Fibroblast of lung (primary cell): ENCODE results near the gene CENPX. TPM values are rescaled to one million over a fixed set of nuclear protein-coding genes. Genes with fewer than 3 reads are reported as not detected.

Experiments
- DNase-seq, 2 donors: peaks; one replicate each; pipeline versions ENCODE4 v3.0.0 to v3.0.0-alpha.2; 2010; ENCODE audit warnings: low read depth in 2 of 2
- H2AFZ ChIP-seq: 2 replicates; pipeline ENCODE4 v1.5.1; 2012; ENCODE audit warnings: low read length, control low read depth, inconsistent platforms
- H3K27ac ChIP-seq: 2 replicates; pipeline ENCODE4 v1.5.1; 2011; ENCODE audit warnings: low read length, control low read depth; ENCODE audit not compliant: insufficient read depth
- H3K27me3 ChIP-seq: 2 replicates; pipeline ENCODE4 v1.5.1; 2011; ENCODE audit warnings: mild to moderate bottlenecking, low read length; ENCODE audit not compliant: control insufficient read depth, insufficient read depth
- H3K36me3 ChIP-seq: 2 replicates; pipeline ENCODE4 v1.5.1; 2011; ENCODE audit warnings: low read length; ENCODE audit not compliant: control insufficient read depth, insufficient read depth
- H3K4me1 ChIP-seq: 2 replicates; pipeline ENCODE4 v1.5.1; 2011; ENCODE audit warnings: low read length; ENCODE audit not compliant: control insufficient read depth, insufficient read depth; ENCODE audit errors: extremely low read depth
- H3K4me2 ChIP-seq: 2 replicates; pipeline ENCODE4 v1.5.1; 2011; ENCODE audit warnings: low read length, control low read depth; ENCODE audit not compliant: insufficient read depth; ENCODE audit errors: extremely low read depth
- H3K4me3 ChIP-seq, 4 experiments: fragments of 200-600 bp in 1 of 4; sonication (generic) in 1 of 4; replicated peaks in 1 of 4; 2 replicates each; pipeline ENCODE4 v1.5.1; 2011 to 2016; ENCODE audit warnings: low read length in 4 of 4, low read depth in 3 of 4, mild to moderate bottlenecking in 3 of 4, control low read depth in 2 of 4, inconsistent platforms in 1 of 4, mixed read lengths in 1 of 4; ENCODE audit not compliant: insufficient read depth in 1 of 4; ENCODE audit errors: control extremely low read depth in 1 of 4
- H3K79me2 ChIP-seq: 2 replicates; pipeline ENCODE4 v1.5.1; 2012; ENCODE audit warnings: mild to moderate bottlenecking, low read length, inconsistent platforms; ENCODE audit not compliant: control insufficient read depth, insufficient read depth
- H3K9ac ChIP-seq: 2 replicates; pipeline ENCODE4 v1.5.1; 2011; ENCODE audit warnings: mild to moderate bottlenecking, low read length, control low read depth; ENCODE audit not compliant: insufficient read depth
- H3K9me3 ChIP-seq: 2 replicates; pipeline ENCODE4 v1.5.1; 2012; ENCODE audit warnings: low read depth, low read length; ENCODE audit not compliant: control insufficient read depth, insufficient read depth
- H4K20me1 ChIP-seq: 2 replicates; pipeline ENCODE4 v1.5.1; 2011; ENCODE audit warnings: low read length; ENCODE audit not compliant: control insufficient read depth, insufficient read depth; ENCODE audit errors: extremely low read depth
- EZH2 ChIP-seq: IDR thresholded peaks from 2 replicates; pipeline ENCODE4 v1.5.1; 2012; ENCODE audit warnings: low read length, control low read depth, mild to moderate bottlenecking; ENCODE audit errors: missing control alignments
- polyA minus RNA-seq: library from RNA; depleted of rRNA, polyadenylated mRNA; stranded (reverse); fragments of >200 nt; gene quantifications from 2 replicates; pipeline ENCODE4 v1.2.3, GENCODE V29; 2011; ENCODE audit warnings: low replicate concordance
- polyA plus RNA-seq, 2 donors: library from polyadenylated mRNA; depleted of rRNA in 1 of 2; stranded (reverse) in 1 of 2; unstranded in 1 of 2; fragments of >200 nt; gene quantifications; 2 replicates each; pipeline ENCODE4 v1.2.1, GENCODE V29; 2011 to 2012; ENCODE audit warnings: missing spikeins in 1 of 2
- total RNA-seq: library from RNA; depleted of rRNA; stranded (reverse); fragments of >200 nt; gene quantifications from 2 replicates; pipeline ENCODE4 v1.2.1, GENCODE V29; 2014
- TF ChIP-seq, protein P1 (sequence below), 2 donors: IDR thresholded peaks in 1 of 2; conservative IDR thresholded peaks in 1 of 2; 1 replicate in 1 of 2; 2 replicates in 1 of 2; pipeline ENCODE4 v1.5.1; 2011 to 2012; ENCODE audit warnings: low read length in 2 of 2, control low read depth in 1 of 2, inconsistent platforms in 1 of 2, low read depth in 1 of 2, mild to moderate bottlenecking in 1 of 2

CENPX gene
- 15.2 and 30.4 TPM in 2 replicates for total RNA-seq
- polyA plus RNA-seq = 29.2 and 51.3 TPM in 2 replicates
- 46.8 and 90.9 TPM in 2 replicates for polyA plus RNA-seq (2012)
- 7.5 and 23.1 TPM in 2 replicates for polyA minus RNA-seq

DNA sequence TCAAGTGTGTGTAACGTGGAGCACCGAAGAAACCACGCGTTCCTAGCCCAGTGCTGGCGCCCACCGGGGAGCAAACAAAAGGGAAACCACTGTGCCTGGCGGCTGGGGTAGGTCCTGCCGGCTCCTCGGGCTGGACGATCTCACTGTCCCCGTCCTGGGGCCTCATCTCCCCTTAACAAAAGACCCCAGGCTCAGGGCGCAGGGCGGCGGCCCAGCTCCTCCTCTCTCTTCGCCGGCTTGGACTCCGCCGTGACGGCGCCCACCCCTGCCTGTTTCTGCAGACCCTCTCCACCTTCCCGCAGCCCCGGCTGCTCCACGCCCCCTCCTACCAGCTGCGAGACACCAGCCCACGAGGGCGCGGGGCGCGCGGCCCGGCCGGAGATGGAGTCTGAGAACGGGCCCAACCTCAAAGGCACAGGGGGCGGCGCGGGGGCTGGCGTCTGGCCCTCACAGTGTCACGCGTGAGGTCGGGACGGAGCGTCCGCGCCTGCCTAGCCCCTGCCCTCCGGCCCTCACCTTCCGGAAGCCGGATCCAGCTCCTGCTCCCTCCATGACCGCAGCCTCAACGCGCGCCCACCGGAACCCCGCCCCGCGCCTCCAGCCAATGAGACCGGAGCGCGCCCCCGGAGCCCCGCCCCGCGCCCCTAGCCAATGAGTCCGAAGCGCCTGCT lies at the start of gene CENPX:
Gene CENPX, minus strand, starts transcription at position 569 of the 671 bp plus-strand sequence. Its CDS starts 17 bp downstream, at position 552.
- peak within 1 kb of the TSS; percentile 74 for H3K9ac ChIP-seq
- H3K36me3 ChIP-seq = peaks cover 2% of the 10 kb centered on the region
- H3K4me2 ChIP-seq = peak within 1 kb of the TSS; percentile 93
- no peaks in the 10 kb centered on the region for H4K20me1 ChIP-seq
- no peaks in the 10 kb centered on the region for H3K9me3 ChIP-seq
- peak within 1 kb of the TSS; percentile 71 for H2AFZ ChIP-seq
- H3K27me3 ChIP-seq = no peaks in the 10 kb centered on the region
- no peak for TF ChIP-seq EZH2
- TF ChIP-seq, protein P1, sequence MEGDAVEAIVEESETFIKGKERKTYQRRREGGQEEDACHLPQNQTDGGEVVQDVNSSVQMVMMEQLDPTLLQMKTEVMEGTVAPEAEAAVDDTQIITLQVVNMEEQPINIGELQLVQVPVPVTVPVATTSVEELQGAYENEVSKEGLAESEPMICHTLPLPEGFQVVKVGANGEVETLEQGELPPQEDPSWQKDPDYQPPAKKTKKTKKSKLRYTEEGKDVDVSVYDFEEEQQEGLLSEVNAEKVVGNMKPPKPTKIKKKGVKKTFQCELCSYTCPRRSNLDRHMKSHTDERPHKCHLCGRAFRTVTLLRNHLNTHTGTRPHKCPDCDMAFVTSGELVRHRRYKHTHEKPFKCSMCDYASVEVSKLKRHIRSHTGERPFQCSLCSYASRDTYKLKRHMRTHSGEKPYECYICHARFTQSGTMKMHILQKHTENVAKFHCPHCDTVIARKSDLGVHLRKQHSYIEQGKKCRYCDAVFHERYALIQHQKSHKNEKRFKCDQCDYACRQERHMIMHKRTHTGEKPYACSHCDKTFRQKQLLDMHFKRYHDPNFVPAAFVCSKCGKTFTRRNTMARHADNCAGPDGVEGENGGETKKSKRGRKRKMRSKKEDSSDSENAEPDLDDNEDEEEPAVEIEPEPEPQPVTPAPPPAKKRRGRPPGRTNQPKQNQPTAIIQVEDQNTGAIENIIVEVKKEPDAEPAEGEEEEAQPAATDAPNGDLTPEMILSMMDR (conservative IDR thresholded peaks at IDR 0.05 in 1 of 2, IDR thresholded peaks at IDR 0.05 in 1 of 2; ENCODE audit: low read depth in 1 of 2, low read length in 2 of 2) = no peak
- peaks cover 13% of the 10 kb centered on the region for H3K4me1 ChIP-seq
- peaks cover 7% of the 10 kb centered on the region for H3K79me2 ChIP-seq
- H3K4me3 ChIP-seq = peak within 1 kb of the TSS; percentile 62 to 94 (median 80)
- peak within 1 kb of the TSS; percentile 68 for H3K27ac ChIP-seq
- no peak for DNase-seq

DNA sequence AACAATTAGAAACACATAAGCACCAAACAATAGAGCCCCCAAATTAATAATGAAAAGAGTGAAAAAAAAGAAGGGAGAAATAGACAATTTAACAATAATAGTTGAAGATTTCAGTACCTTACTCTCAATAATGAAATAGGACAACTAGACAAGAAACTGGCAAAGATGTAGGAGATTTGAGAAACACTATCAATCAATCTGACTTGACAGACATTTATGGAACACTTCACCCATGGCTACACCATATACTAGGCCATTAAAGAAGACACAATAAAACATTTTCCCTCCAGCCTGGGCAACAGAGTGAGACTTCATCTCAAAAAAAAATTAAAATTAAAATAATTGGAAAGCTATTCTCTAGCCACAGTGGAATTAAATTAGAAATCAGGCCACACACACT lies 47.9 kb upstream of the CENPX start:
- DNase-seq = no peak
- Histone ChIP-seq H3K4me2 (no peak overlapping the region), H3K9me3 (no peaks in the 10 kb centered on the region), H3K27ac (no peak overlapping the region), H3K4me1 (no peaks in the 10 kb centered on the region), H3K4me3 (no peak overlapping the region), H2AFZ (no peak overlapping the region), H3K9ac (no peak overlapping the region), H3K27me3 (no peaks in the 10 kb centered on the region), H3K79me2 (peaks cover 2% of the 10 kb centered on the region), H4K20me1 (no peaks in the 10 kb centered on the region), H3K36me3 (no peaks in the 10 kb centered on the region)
- TF ChIP-seq, protein P1 (conservative IDR thresholded peaks at IDR 0.05 in 1 of 2, IDR thresholded peaks at IDR 0.05 in 1 of 2; ENCODE audit: low read depth in 1 of 2, low read length in 2 of 2) = no peak
- TF ChIP-seq EZH2 = no peak

DNA sequence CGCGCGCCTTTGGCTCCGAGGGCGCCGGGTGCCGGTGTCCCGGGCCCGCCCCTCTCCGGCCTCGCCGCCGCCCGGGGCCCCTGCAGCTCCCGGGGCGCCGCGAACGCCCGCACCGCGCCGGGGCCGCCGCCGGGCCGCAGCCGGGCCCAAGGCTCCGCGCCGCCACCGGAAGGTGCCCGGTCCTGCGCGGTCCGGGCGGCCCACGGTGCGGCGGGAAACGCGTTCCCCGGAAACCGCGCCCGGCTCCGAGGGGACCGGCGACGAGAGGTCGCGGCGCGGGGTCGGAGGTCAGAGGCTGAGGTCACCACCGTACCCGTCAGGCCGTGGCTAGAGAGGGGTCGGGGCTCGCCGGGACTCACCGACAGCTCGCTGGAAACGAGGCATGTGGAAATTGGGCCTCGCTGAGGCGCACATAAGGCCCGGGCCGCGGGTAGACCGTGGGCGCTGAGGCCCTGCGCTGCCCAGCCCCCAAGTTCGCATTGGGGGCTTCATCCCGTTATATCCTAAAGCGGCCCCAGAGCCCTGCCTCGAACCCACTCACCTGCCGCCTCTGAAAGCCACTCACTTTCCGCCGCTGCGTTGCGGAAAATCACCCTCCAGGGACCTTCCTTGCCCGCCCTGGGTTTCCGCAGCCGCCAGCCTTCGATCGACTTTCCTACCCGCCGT lies 43.1 kb upstream of the CENPX start, which contains the start of gene DUS1L:
Gene DUS1L, minus strand, starts transcription at position 167 of the 666 bp plus-strand sequence. CDS start 745 bp downstream, outside the sequence.
- Histone ChIP-seq H3K4me2 (peak within 1 kb of the TSS; percentile 97), H3K4me1 (no peaks in the 10 kb centered on the region), H3K27ac (peak within 1 kb of the TSS; percentile 62), H3K9me3 (no peaks in the 10 kb centered on the region), H3K27me3 (no peaks in the 10 kb centered on the region), H2AFZ (peak within 1 kb of the TSS; percentile 98), H4K20me1 (no peaks in the 10 kb centered on the region), H3K79me2 (peaks cover 12% of the 10 kb centered on the region), H3K9ac (peak within 1 kb of the TSS; percentile 79), H3K4me3 (peak within 1 kb of the TSS; percentile 53 to 85 (median 80)), H3K36me3 (peaks cover 16% of the 10 kb centered on the region)
- DNase-seq = peak; percentile 49 to 61
- TF ChIP-seq, protein P1 (conservative IDR thresholded peaks at IDR 0.05 in 1 of 2, IDR thresholded peaks at IDR 0.05 in 1 of 2; ENCODE audit: low read depth in 1 of 2, low read length in 2 of 2) = no peak
- TF ChIP-seq EZH2 = no peak
